Left ventricle myocardium inferior (tissue), 1 donor: ENCODE results near the gene NHERF2. TPM values are rescaled to one million over a fixed set of nuclear protein-coding genes. Genes with fewer than 3 reads are reported as not detected.
A peak's percentile ranks its signal among the peaks of the same experiment; 100 is the strongest.

ENCODE experiments used
- DNase-seq: peaks from one replicate; pipeline ENCODE4 v3.0.0-alpha.2; 2020
- H3K27ac ChIP-seq: fragments of 200-600 bp; replicated peaks from 2 replicates; pipeline ENCODE4 v1.8.0; 2021
- H3K27me3 ChIP-seq: fragments of 200-600 bp; 2 replicates; pipeline ENCODE4 v1.8.0; 2021; ENCODE audit warnings: low read depth
- H3K36me3 ChIP-seq: fragments of 200-600 bp; 2 replicates; pipeline ENCODE4 v1.8.0; 2021
- H3K4me1 ChIP-seq: fragments of 200-600 bp; 2 replicates; pipeline ENCODE4 v1.8.0; 2021
- H3K4me3 ChIP-seq: fragments of 200-600 bp; 2 replicates; pipeline ENCODE4 v1.8.0; 2021; ENCODE audit warnings: mild to moderate bottlenecking, moderate library complexity
- H3K9me3 ChIP-seq: fragments of 200-600 bp; replicated peaks from 2 replicates; pipeline ENCODE4 v1.8.0; 2021
- CTCF ChIP-seq: fragments of 200-600 bp; IDR thresholded peaks from 2 replicates; pipeline ENCODE4 v1.8.0; 2021; ENCODE audit warnings: antibody characterized with exemption, mild to moderate bottlenecking, borderline replicate concordance
- intact Hi-C: fragments of 100-400 bp; cut with micrococcal nuclease; formaldehyde crosslinking; loops from one replicate; pipeline ENCODE4 v1.11.0; 2022
- total RNA-seq: library from RNA; stranded (reverse); fragmentation: NEBNext Ultra II Directional; extraction: Animal tissue kit (Norgen Biotek cat#: 25700); gene quantifications from one replicate; pipeline ENCODE4 v1.2.1, GENCODE V29; 2021
- donor health status: DM: no; HTN: yes; CAD: no; lungs with severe emphysema.

Gene NHERF2
- total RNA-seq, 1 donor from 2014 or later = 221 TPM

- intact Hi-C loops = no loop called here
- no peaks in the 10 kb centered on the region for H3K27me3 ChIP-seq
- H3K4me3 ChIP-seq = peak overlapping the region; percentile 91
- H3K9me3 ChIP-seq = no peaks in the 10 kb centered on the region
- no peak for TF ChIP-seq CTCF
- peaks cover 79% of the 10 kb centered on the region for H3K4me1 ChIP-seq
- peak overlapping the region; percentile 96 for H3K27ac ChIP-seq
- peaks cover 11% of the 10 kb centered on the region for H3K36me3 ChIP-seq
- DNase-seq = no peak
These were observed 19.5 kb downstream of the NHERF2 start for GRCh38 chr16:2045965-2046892.

- Histone ChIP-seq H3K36me3 (peaks cover 18% of the 10 kb centered on the region), H3K27me3 (no peaks in the 10 kb centered on the region), H3K4me3 (peak overlapping the region; percentile 91), H3K4me1 (peaks cover 73% of the 10 kb centered on the region), H3K9me3 (no peaks in the 10 kb centered on the region), H3K27ac (peak overlapping the region; percentile 96)
- no peak for TF ChIP-seq CTCF
- DNase-seq = no peak
- intact Hi-C loops = no loop called here
These were observed 20.2 kb downstream of the NHERF2 start for GRCh38 chr16:2046893-2047329.

GRCh38 chr16:2047330-2048115 is 20.8 kb downstream of the NHERF2 start, which contains the start of the genes NTHL1 and TSC2:
TSS of gene NTHL1 (minus strand) at chr16:2047834. CDS start at chr16:2047823, 11 bp downstream.
TSS of gene TSC2 (plus strand) at chr16:2047985. CDS start at chr16:2048616, 631 bp downstream.
- no peaks in the 10 kb centered on the region for H3K27me3 ChIP-seq
- H3K27ac ChIP-seq = peak within 1 kb of the TSS; percentile 96
- DNase-seq = peak; percentile 97
- H3K9me3 ChIP-seq = no peaks in the 10 kb centered on the region
- intact Hi-C loops = no loop called here
- peak; percentile 51 for TF ChIP-seq CTCF
- H3K4me3 ChIP-seq = peak within 1 kb of the TSS; percentile 91
- H3K36me3 ChIP-seq = peaks cover 24% of the 10 kb centered on the region
- peaks cover 67% of the 10 kb centered on the region for H3K4me1 ChIP-seq

- H3K9me3 ChIP-seq = no peaks in the 10 kb centered on the region
- H3K27ac ChIP-seq = peak overlapping the region; percentile 96
- DNase-seq = no peak
- intact Hi-C loops = no loop called here
- peaks cover 60% of the 10 kb centered on the region for H3K4me1 ChIP-seq
- H3K36me3 ChIP-seq = peaks cover 30% of the 10 kb centered on the region
- TF ChIP-seq CTCF = no peak
- H3K27me3 ChIP-seq = no peaks in the 10 kb centered on the region
- H3K4me3 ChIP-seq = peak overlapping the region; percentile 91
These were observed 21.4 kb downstream of the NHERF2 start for GRCh38 chr16:2048116-2048543.

- TF ChIP-seq CTCF = no peak
- Histone ChIP-seq H3K27me3 (no peaks in the 10 kb centered on the region), H3K4me1 (peaks cover 12% of the 10 kb centered on the region), H3K9me3 (no peaks in the 10 kb centered on the region), H3K36me3 (peaks cover 67% of the 10 kb centered on the region), H3K27ac (no peak overlapping the region), H3K4me3 (no peak overlapping the region)
- DNase-seq = no peak
- intact Hi-C loops = no loop called here
These were observed 26.5 kb downstream of the NHERF2 start for GRCh38 chr16:2053211-2053610.
